Measurements from ENCODE around the gene EFL1. TPM values are rescaled to one million over a fixed set of nuclear protein-coding genes. Genes with fewer than 3 reads are reported as not detected.
"Not testable (repeated sequence)": the region's sequence is repeated elsewhere in the genome, so short reads cannot be mapped to it uniquely, and the experiment has no call there.

EFL1 gene
- total RNA-seq, 1 donor from 2014 or later: 17.2 TPM

GRCh38 chr15:82197733-82198594, 64.6 kb downstream of the EFL1 start:
- H3K9me3 Mint-ChIP-seq (ENCODE audit: unreplicated experiment): no peaks in the 10 kb centered on the region
- no peaks in the 10 kb centered on the region for H3K36me3 Mint-ChIP-seq (ENCODE audit: unreplicated experiment)
- peak; percentile 83 for TF ChIP-seq CTCF (IDR thresholded peaks at IDR 0.05; ENCODE audit: partially characterized antibody, unreplicated experiment)
- peaks cover 4% of the 10 kb centered on the region for H3K4me1 Mint-ChIP-seq (ENCODE audit: low read depth, unreplicated experiment)
- H3K27ac Mint-ChIP-seq (ENCODE audit: unreplicated experiment): no peak overlapping the region
- no peak overlapping the region for H3K4me3 Mint-ChIP-seq (ENCODE audit: unreplicated experiment)
- H3K27me3 Mint-ChIP-seq (ENCODE audit: unreplicated experiment): no peaks in the 10 kb centered on the region
- DNase-seq: peak; percentile 76

DNA sequence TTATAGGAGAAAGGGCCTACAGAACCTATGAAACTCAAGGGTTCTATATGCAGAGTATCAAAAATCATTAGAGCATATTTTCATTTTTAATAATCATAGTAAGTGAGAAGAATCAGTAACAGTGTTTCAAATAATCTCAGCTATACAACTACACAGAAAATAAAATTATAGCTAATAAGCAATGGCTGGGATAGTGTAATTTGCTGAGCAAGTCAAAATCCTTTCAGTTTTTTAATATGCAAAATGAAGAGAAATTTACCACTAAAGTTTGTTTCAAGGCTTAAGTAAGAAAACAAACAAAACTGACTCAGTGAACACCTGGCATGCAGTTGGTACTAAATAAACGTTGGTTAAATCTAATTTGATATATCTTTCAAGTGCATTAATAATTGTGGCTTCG, 66.2 kb downstream of the EFL1 start:
- no peaks in the 10 kb centered on the region for H3K9me3 Mint-ChIP-seq (ENCODE audit: unreplicated experiment)
- H3K36me3 Mint-ChIP-seq (ENCODE audit: unreplicated experiment): no peaks in the 10 kb centered on the region
- no peak overlapping the region for H3K4me3 Mint-ChIP-seq (ENCODE audit: unreplicated experiment)
- TF ChIP-seq CTCF (IDR thresholded peaks at IDR 0.05; ENCODE audit: partially characterized antibody, unreplicated experiment): no peak
- DNase-seq: no peak
- peaks cover 4% of the 10 kb centered on the region for H3K4me1 Mint-ChIP-seq (ENCODE audit: low read depth, unreplicated experiment)
- H3K27me3 Mint-ChIP-seq (ENCODE audit: unreplicated experiment): peaks cover 2% of the 10 kb centered on the region
- no peak overlapping the region for H3K27ac Mint-ChIP-seq (ENCODE audit: unreplicated experiment)

GRCh38 chr15:82195818-82196217, 66.7 kb downstream of the EFL1 start:
- not testable (repeated sequence) for H3K27ac Mint-ChIP-seq (ENCODE audit: unreplicated experiment); DNase-seq; H3K4me3 Mint-ChIP-seq (ENCODE audit: unreplicated experiment); H3K36me3 Mint-ChIP-seq (ENCODE audit: unreplicated experiment); H3K27me3 Mint-ChIP-seq (ENCODE audit: unreplicated experiment); H3K4me1 Mint-ChIP-seq (ENCODE audit: low read depth, unreplicated experiment); H3K9me3 Mint-ChIP-seq (ENCODE audit: unreplicated experiment)

GRCh38 chr15:82194488-82194887, 68.0 kb downstream of the EFL1 start:
- DNase-seq; H3K4me1 Mint-ChIP-seq (ENCODE audit: low read depth, unreplicated experiment); H3K4me3 Mint-ChIP-seq (ENCODE audit: unreplicated experiment); H3K9me3 Mint-ChIP-seq (ENCODE audit: unreplicated experiment); H3K27me3 Mint-ChIP-seq (ENCODE audit: unreplicated experiment); H3K36me3 Mint-ChIP-seq (ENCODE audit: unreplicated experiment); H3K27ac Mint-ChIP-seq (ENCODE audit: unreplicated experiment): not testable (repeated sequence)

GRCh38 chr15:82193435-82193834, 69.1 kb downstream of the EFL1 start:
- not testable (repeated sequence) for H3K4me1 Mint-ChIP-seq (ENCODE audit: low read depth, unreplicated experiment); H3K27ac Mint-ChIP-seq (ENCODE audit: unreplicated experiment); H3K27me3 Mint-ChIP-seq (ENCODE audit: unreplicated experiment); DNase-seq; H3K4me3 Mint-ChIP-seq (ENCODE audit: unreplicated experiment); H3K36me3 Mint-ChIP-seq (ENCODE audit: unreplicated experiment); H3K9me3 Mint-ChIP-seq (ENCODE audit: unreplicated experiment)

- H3K9me3 Mint-ChIP-seq (ENCODE audit: unreplicated experiment); H3K4me3 Mint-ChIP-seq (ENCODE audit: unreplicated experiment); H3K27me3 Mint-ChIP-seq (ENCODE audit: unreplicated experiment); H3K27ac Mint-ChIP-seq (ENCODE audit: unreplicated experiment); H3K4me1 Mint-ChIP-seq (ENCODE audit: low read depth, unreplicated experiment); H3K36me3 Mint-ChIP-seq (ENCODE audit: unreplicated experiment); DNase-seq: not testable (repeated sequence)
Observed at GRCh38 chr15:82192394-82192793, 70.1 kb downstream of the EFL1 start.

DNA sequence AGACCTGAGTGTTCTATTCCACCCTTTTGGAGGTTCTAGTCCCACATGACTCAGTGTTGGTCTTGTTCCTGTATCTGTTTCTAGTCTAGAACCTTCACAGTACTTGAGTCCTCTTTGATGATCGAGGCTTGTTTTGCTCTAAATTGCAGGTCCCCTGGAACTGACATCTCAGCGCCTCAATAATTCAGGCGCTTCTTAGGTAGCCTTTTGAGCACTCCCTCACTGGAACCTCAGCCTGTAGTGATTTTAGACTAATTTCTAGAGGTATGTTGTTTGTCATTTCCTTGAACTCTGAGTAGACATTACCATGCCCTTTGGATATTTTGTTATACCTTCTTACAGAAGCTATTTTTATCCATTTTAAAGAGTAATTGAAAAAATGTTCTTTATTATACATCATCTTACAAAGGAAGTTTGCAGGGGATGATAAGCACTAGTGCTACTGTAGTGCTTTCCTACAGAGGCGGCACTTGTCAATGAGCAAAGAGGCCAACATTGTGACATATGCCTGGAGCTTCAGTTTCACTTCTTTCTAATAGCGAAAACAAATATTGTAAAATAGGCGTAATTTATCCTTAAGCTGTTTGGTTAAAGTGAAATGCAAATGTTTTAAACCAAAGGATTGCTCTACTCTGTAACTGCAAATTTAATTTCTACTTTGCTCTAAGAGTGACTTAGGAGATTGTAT, 75.7 kb downstream of the EFL1 start:
- H3K4me3 Mint-ChIP-seq (ENCODE audit: unreplicated experiment): no peak overlapping the region
- H3K27ac Mint-ChIP-seq (ENCODE audit: unreplicated experiment): no peak overlapping the region
- no peaks in the 10 kb centered on the region for H3K27me3 Mint-ChIP-seq (ENCODE audit: unreplicated experiment)
- no peak for TF ChIP-seq CTCF (IDR thresholded peaks at IDR 0.05; ENCODE audit: partially characterized antibody, unreplicated experiment)
- H3K4me1 Mint-ChIP-seq (ENCODE audit: low read depth, unreplicated experiment): no peaks in the 10 kb centered on the region
- DNase-seq: no peak
- no peaks in the 10 kb centered on the region for H3K9me3 Mint-ChIP-seq (ENCODE audit: unreplicated experiment)
- no peaks in the 10 kb centered on the region for H3K36me3 Mint-ChIP-seq (ENCODE audit: unreplicated experiment)

Data from glutamatergic neuron (in vitro differentiated cells).